AG04450 (cell line): ENCODE data around the gene ZC3H12D. TPM values are rescaled to one million over a fixed set of nuclear protein-coding genes. Genes with fewer than 3 reads are reported as not detected.

ENCODE experiments used
- CTCF ChIA-PET: fragments of 300-600, 350-600 bp; formaldehyde crosslinking; extraction: SDS; loops from one replicate; lab custom pipeline; 2022; ENCODE audit warnings: antibody characterized with exemption, inconsistent platforms; lab: Charles Lee
- POLR2A ChIA-PET: fragments of 350-600 bp; formaldehyde crosslinking; extraction: SDS; loops from one replicate; lab custom pipeline; 2021; ENCODE audit warnings: antibody characterized with exemption, inconsistent platforms; lab: Yijun Ruan, JAX
- DNase-seq: peaks from one replicate; pipeline ENCODE4 v3.0.0-alpha.2; 2011; ENCODE audit warnings: low read depth, low spot score
- H3K27ac ChIP-seq: one replicate; pipeline ENCODE4 v1.5.1; 2012; ENCODE audit warnings: low read depth, low read length, control low read depth
- H3K27me3 ChIP-seq: one replicate; pipeline ENCODE4 v1.6.0; 2012; ENCODE audit warnings: low read length; ENCODE audit not compliant: control insufficient read depth, insufficient read depth
- H3K4me3 ChIP-seq: 2 replicates; pipeline ENCODE4 v1.5.1; 2011; ENCODE audit warnings: mild to moderate bottlenecking, low read depth, low read length, control low read depth
- H3K9me3 ChIP-seq: 2 replicates; pipeline ENCODE4 v1.5.1; 2012; ENCODE audit warnings: low read length; ENCODE audit not compliant: control insufficient read depth, insufficient read depth
- polyA plus RNA-seq: library from polyadenylated mRNA; depleted of rRNA; stranded (reverse); fragments of >200 nt; gene quantifications from 2 replicates; pipeline ENCODE4 v1.2.3, GENCODE V29; 2011
- TF ChIP-seq, protein P1 (sequence below): IDR thresholded peaks from 2 replicates; pipeline ENCODE4 v1.5.1; 2011; ENCODE audit warnings: low read depth, low read length, control low read depth, inconsistent platforms

Gene ZC3H12D
- polyA plus RNA-seq, 1 experiment = 0.01 TPM

DNA sequence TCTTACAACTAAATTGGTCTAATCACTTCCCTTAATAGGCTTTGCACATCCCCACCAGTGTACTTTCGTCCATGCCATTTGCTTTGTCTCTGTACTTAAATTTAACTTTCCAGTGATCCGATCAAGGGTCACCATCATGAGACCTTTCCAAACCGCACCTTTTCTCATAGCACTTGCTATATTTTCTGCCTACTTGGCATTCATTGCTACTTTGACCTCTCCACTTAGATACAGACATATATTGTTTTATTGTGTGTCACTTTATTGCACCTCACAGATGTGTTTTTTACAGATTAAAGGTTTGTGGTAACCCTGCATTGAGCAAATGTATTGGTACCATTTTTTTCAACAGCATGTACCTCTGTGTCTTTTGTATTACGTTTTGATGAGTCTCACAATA, 70.0 kb downstream of the ZC3H12D start:
- H3K27me3 ChIP-seq = no peaks in the 10 kb centered on the region
- peaks cover 4% of the 10 kb centered on the region; the same call in 1 of the 2 replicates for H3K9me3 ChIP-seq
- no peak for DNase-seq
- POLR2A ChIA-PET = no interaction called here
- CTCF ChIA-PET = no interaction called here
- TF ChIP-seq, protein P1, sequence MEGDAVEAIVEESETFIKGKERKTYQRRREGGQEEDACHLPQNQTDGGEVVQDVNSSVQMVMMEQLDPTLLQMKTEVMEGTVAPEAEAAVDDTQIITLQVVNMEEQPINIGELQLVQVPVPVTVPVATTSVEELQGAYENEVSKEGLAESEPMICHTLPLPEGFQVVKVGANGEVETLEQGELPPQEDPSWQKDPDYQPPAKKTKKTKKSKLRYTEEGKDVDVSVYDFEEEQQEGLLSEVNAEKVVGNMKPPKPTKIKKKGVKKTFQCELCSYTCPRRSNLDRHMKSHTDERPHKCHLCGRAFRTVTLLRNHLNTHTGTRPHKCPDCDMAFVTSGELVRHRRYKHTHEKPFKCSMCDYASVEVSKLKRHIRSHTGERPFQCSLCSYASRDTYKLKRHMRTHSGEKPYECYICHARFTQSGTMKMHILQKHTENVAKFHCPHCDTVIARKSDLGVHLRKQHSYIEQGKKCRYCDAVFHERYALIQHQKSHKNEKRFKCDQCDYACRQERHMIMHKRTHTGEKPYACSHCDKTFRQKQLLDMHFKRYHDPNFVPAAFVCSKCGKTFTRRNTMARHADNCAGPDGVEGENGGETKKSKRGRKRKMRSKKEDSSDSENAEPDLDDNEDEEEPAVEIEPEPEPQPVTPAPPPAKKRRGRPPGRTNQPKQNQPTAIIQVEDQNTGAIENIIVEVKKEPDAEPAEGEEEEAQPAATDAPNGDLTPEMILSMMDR = no peak
- H3K4me3 ChIP-seq = no peak overlapping the region
- H3K27ac ChIP-seq = no peak overlapping the region

DNA sequence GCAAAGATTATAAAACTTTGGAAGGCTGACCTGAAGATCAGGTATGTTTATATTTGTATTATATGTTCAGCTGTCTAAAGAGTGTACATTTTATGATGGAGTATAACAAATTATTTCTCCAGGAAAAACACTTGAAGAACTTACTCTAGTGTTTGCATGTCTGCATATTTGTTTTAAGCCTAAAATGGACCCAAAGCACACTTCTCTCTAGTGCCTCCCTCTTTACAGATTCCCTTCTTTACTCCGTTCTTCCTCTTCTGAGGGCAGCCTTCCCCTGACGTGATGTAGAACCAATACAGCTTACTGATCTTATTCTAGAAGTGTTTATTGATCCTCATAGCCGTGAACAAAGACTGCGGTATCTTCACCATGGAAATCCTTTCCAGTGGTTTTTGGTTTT, 70.8 kb downstream of the ZC3H12D start:
- H3K4me3 ChIP-seq = no peak overlapping the region
- TF ChIP-seq, protein P1 = no peak
- H3K27me3 ChIP-seq = no peaks in the 10 kb centered on the region
- ChIA-PET POLR2A (no interaction called here), CTCF (interaction anchor here (0.8 kb wide), 1 partner anchor 332 kb away, joined by 3 read pairs; no protein-coding TSS in a partner anchor)
- H3K27ac ChIP-seq = no peak overlapping the region
- no peak for DNase-seq
- peaks cover 4% of the 10 kb centered on the region; the same call in 1 of the 2 replicates for H3K9me3 ChIP-seq

DNA sequence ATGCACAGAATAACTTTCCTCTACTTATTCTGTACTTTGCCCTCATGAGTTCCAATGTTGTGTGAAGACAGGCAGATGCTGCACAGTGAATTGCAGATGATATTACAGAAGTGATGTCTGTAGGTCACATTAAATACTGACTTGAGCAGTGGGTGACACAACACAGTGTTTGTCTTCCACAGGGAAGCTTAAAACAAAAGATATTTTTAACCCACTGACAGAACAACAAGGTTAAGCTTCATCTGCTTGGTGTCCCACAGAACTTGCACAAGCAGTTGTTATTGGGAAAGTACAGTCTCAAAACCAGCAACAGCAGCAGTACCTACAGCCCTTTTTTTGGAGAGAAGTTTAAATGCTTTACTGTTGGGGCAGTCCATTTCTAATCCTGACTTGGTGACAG, 74.3 kb downstream of the ZC3H12D start:
- TF ChIP-seq, protein P1 = no peak
- no peak for DNase-seq
- no peaks in the 10 kb centered on the region for H3K27me3 ChIP-seq
- H3K9me3 ChIP-seq = peaks cover 4% of the 10 kb centered on the region; the same call in 1 of the 2 replicates
- POLR2A ChIA-PET = no interaction called here
- no peak overlapping the region for H3K27ac ChIP-seq
- H3K4me3 ChIP-seq = no peak overlapping the region
- CTCF ChIA-PET = no interaction called here

DNA sequence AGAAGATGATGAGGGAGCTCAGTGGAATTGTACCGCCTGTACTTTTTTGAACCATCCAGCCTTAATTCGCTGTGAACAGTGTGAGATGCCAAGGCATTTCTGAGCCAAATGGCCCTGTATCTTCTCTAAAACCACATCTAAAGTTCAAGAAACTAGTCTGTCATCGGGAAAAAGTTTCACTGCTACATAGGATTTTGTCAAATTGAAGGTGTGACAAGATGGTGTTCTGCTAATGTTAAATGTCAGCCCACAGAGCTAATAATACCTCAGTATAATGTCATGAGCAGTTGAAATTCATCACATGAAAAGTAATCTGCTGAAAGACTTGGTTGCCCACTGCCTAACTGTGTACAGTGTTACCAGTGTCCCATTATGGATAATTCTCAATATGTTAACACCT, 75.2 kb downstream of the ZC3H12D start:
- POLR2A ChIA-PET = no interaction called here
- DNase-seq = no peak
- TF ChIP-seq, protein P1 = no peak
- no peaks in the 10 kb centered on the region for H3K27me3 ChIP-seq
- no peaks in the 10 kb centered on the region for H3K9me3 ChIP-seq
- H3K27ac ChIP-seq = no peak overlapping the region
- no peak overlapping the region for H3K4me3 ChIP-seq
- CTCF ChIA-PET = interaction anchor here (0.8 kb wide), 2 partner anchors 17 to 383 kb away, joined by 3 read pairs; no protein-coding TSS in a partner anchor

DNA sequence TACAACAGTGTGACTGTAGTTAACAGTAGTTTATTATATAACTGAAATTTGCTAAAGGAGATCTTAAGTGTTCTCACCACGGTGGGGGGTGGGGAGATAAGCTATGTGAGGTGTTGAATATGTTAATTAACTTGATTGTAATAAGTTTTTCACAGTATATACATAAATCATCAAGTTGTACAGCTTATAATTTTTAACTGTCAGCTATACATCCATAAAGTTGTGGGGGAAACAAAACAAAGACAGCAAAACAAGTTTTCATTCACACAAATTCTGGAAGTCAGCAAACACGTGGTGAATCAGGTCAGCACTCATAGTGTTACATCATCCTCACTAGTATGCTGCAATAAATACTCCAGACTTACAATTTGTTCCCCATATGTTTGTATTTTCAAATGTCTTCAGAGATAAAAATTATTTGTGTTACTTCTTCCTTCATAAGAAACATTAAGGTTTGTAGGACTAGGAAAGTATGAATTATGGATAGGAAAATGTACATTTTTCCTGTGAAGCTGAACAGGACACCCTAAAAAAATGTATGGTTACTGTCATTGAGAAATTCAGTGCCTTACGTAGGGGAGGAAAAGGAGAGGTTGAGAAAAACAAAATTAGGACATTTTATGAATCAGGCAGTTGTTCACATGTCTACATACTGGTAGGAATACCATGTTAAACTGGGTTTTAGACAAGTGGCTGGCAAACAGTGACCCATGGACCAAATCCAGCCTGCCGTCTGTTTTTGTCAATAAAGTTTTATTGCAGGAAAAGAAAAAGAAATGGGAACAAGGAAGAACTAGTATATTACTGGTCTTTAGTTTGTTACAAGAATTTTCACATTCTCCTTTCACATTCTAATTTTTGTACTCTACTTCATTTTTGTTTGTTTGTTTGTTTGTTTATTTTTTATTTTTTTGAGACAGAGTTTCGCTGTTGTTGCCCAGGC, 78.7 kb downstream of the ZC3H12D start:
- Histone ChIP-seq H3K9me3 (no peaks in the 10 kb centered on the region), H3K4me3 (no peak overlapping the region), H3K27me3 (no peaks in the 10 kb centered on the region), H3K27ac (no peak overlapping the region)
- no peak for DNase-seq
- TF ChIP-seq, protein P1 = no peak
- ChIA-PET CTCF (interaction anchor here (2.7 kb wide), 1 partner anchor 378 kb away, joined by 6 read pairs; no protein-coding TSS in a partner anchor), POLR2A (no interaction called here)
